GM12891 (cell line): ENCODE data around the gene LAMTOR1.

Source experiments
- POLR2A ChIP-seq: IDR thresholded peaks from 2 replicates; pipeline ENCODE4 v1.6.1; 2011; ENCODE audit warnings: low read depth, low read length, control low read depth
- POLR2AphosphoS5 ChIP-seq: IDR thresholded peaks from 2 replicates; pipeline ENCODE4 v1.6.1; 2011; ENCODE audit warnings: low read depth, low read length, control low read depth
- POU2F2 ChIP-seq: IDR thresholded peaks from 2 replicates; pipeline ENCODE4 v1.6.1; 2011; ENCODE audit warnings: low read depth, mild to moderate bottlenecking, control low read depth, low read length, moderate library complexity

DNA sequence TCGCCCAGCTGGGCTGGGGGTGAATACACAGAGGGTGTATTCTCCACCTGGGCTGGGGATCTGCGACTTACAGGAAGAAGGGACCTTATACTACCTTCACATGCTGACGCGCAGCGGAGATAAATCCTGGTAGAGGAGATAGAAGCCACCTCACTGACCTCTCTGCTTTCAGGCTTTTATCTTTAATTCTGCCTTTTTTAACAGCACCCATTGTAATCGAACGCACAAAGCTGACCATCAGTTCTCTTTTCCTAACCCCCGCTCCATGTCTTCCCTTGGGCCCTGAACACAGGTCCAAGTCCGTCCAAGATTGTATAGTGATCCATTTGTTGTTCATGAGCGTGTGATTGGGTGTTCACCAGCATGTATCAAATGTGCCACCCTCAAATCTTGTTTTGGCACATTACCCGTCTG lies 664 bp upstream of the LAMTOR1 start:
- TF ChIP-seq POLR2A (no peak), POLR2AphosphoS5 (no peak), POU2F2 (no peak)
